GM18520 (cell line): Measurements from ENCODE around the gene WNT11.

Source experiments
- ATAC-seq: cut with Tn5 transposase; IDR thresholded peaks from one replicate; pipeline ENCODE4 v1.9.1; 2021; ENCODE audit not compliant: unreplicated experiment

The WNT11 gene

GRCh38 chr11:76219243-76219642 lies 12.9 kb upstream of the WNT11 start:
- ATAC-seq: no peak

- no peak for ATAC-seq
These were observed 12.3 kb upstream of the WNT11 start for GRCh38 chr11:76218449-76219178.

GRCh38 chr11:76217653-76218160 lies 11.4 kb upstream of the WNT11 start:
- no peak for ATAC-seq

- ATAC-seq: no peak
These were observed 10.4 kb upstream of the WNT11 start for GRCh38 chr11:76216536-76217325.

- no peak for ATAC-seq
These were observed 9.6 kb upstream of the WNT11 start for GRCh38 chr11:76215941-76216340.

GRCh38 chr11:76214968-76215548 lies 8.8 kb upstream of the WNT11 start:
- no peak for ATAC-seq

GRCh38 chr11:76214186-76214585 lies 7.9 kb upstream of the WNT11 start:
- ATAC-seq: no peak

GRCh38 chr11:76212086-76213035 lies 6.1 kb upstream of the WNT11 start:
- no peak for ATAC-seq

GRCh38 chr11:76210931-76211851 lies 4.9 kb upstream of the WNT11 start:
- ATAC-seq: no peak

GRCh38 chr11:76209973-76210930 lies 4.0 kb upstream of the WNT11 start:
- no peak for ATAC-seq

- no peak for ATAC-seq
These were observed 3.2 kb upstream of the WNT11 start for GRCh38 chr11:76209375-76209972.

GRCh38 chr11:76208438-76209374 lies 2.4 kb upstream of the WNT11 start:
- no peak for ATAC-seq

- peak; percentile 35 for ATAC-seq
These were observed 1.5 kb upstream of the WNT11 start for GRCh38 chr11:76207642-76208401.

GRCh38 chr11:76206077-76206326 lies 300 bp downstream of the WNT11 start:
- ATAC-seq: no peak

- no peak for ATAC-seq
These were observed 838 bp downstream of the WNT11 start for GRCh38 chr11:76205252-76206076.

- no peak for ATAC-seq
These were observed 2.4 kb downstream of the WNT11 start for GRCh38 chr11:76203937-76204336.
